GM10266 (cell line): ENCODE results near the gene NEUROD4.

Experiments used
- DNase-seq: peaks from one replicate; pipeline ENCODE4 v3.0.0; 2012; ENCODE audit errors: extremely low spot score
- TF ChIP-seq, protein P1 (sequence below): IDR thresholded peaks from 2 replicates; pipeline ENCODE4 v1.5.1; 2012; ENCODE audit warnings: mild to moderate bottlenecking, low read depth; ENCODE audit not compliant: control insufficient read depth, insufficient read depth; ENCODE audit errors: missing control alignments

The NEUROD4 gene

DNA sequence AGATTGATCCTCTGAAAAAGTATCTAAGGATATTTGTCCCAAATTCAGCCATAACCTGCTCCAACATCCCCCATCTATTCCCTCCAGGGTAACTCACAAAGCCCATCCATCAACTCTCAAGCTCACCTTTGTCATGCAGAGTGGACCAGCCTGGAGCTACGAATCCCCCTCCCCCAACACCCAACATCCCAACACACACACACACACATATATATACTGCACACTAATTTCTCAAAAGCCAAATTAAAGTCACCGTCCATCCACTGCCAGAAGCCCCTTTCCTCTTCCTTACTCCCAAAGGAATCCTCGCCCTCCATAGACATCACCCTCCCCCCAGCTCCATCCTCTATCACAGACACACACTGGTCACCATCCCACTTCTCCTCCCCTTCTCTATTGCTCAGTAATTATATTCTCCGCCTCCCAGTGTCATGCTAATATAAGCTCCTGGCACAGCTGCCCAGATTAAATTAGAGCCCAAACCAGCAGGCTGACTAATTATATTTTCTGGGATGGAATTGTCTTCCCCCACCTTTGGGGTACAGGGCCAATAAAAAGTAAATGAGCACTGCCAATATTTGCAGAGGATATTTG, 21.7 kb upstream of the NEUROD4 start:
- no peak for DNase-seq
- TF ChIP-seq, protein P1, sequence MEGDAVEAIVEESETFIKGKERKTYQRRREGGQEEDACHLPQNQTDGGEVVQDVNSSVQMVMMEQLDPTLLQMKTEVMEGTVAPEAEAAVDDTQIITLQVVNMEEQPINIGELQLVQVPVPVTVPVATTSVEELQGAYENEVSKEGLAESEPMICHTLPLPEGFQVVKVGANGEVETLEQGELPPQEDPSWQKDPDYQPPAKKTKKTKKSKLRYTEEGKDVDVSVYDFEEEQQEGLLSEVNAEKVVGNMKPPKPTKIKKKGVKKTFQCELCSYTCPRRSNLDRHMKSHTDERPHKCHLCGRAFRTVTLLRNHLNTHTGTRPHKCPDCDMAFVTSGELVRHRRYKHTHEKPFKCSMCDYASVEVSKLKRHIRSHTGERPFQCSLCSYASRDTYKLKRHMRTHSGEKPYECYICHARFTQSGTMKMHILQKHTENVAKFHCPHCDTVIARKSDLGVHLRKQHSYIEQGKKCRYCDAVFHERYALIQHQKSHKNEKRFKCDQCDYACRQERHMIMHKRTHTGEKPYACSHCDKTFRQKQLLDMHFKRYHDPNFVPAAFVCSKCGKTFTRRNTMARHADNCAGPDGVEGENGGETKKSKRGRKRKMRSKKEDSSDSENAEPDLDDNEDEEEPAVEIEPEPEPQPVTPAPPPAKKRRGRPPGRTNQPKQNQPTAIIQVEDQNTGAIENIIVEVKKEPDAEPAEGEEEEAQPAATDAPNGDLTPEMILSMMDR = no peak

GRCh38 chr12:54998958-54999510, 20.7 kb upstream of the NEUROD4 start:
- TF ChIP-seq, protein P1 = no peak
- no peak for DNase-seq

- no peak for DNase-seq
- TF ChIP-seq, protein P1 = no peak
Observed at GRCh38 chr12:55001198-55001868, 18.4 kb upstream of the NEUROD4 start.

GRCh38 chr12:55002355-55002754, 17.4 kb upstream of the NEUROD4 start:
- no peak for DNase-seq
- TF ChIP-seq, protein P1 = no peak

DNA sequence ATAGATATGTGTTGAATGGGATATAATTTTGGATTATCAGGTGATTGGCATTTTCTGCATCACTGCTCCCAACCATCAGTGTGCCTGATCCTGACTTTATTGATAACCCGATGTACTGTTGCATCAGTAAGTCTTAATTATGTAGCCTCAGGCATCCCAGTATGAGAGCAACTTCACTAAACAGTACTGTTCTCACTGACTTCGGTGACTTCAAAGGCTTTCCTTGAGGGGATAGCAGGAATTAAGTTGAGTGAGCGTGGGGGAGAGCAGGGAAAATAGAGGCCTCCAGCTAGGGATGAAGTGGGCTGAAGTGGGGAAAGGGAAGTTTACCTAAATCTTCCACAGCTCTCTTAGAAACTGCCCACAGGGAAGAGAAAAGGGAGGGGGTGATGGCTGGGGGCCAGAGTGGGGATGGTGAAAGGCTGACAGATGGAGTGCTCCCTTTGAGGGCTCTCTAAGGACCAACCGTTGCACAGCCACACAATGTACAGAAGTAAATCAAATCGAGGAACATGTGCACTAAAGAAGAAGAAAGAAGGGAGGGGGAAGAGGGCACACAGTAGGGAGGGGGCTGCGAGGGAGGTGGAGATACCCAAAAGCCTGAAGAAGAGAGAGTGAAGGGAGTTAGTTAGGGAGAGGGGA, 10.7 kb upstream of the NEUROD4 start:
- TF ChIP-seq, protein P1 = no peak
- DNase-seq = no peak

DNA sequence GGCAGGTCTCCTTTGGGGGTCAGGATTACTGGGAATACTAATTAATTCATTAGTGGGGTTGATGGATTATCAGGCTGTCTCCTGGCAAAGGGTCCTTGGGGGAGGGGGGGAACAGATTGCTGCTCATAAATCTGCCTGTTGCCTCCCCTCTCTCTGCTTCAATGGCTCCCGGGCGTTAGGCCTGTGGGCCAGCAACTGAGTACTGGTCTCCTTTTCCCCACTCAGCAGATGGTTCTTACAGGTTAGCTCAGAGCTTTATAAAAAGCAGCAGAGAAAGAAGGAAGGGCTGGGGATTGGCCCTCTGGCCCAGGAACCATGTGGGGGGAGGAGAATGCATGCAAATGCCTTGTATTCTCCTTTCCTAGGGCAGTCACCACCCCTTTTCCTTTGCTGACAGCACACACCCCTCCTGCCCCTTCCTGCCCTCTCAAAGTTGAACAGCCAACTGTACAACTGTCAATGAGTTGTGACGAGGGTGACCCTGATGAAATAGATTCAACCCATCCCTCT, 2.3 kb upstream of the NEUROD4 start:
- no peak for DNase-seq

More for the DNA sequence above, 2.3 kb upstream of the NEUROD4 start:
- TF ChIP-seq, protein P1 = no peak
